ENCODE data around the gene ETHE1.

- TF ChIP-seq CTCF (IDR thresholded peaks at IDR 0.05) (no peak), ZFX (IDR thresholded peaks at IDR 0.05; ENCODE audit: borderline replicate concordance) (no peak)
Observed at GRCh38 chr19:43495082-43495481, 31.9 kb downstream of the ETHE1 start.

Data from 22Rv1 (cell line).